Measurements from ENCODE around the gene LYRM1.
"Not testable (repeated sequence)": the region's sequence is repeated elsewhere in the genome, so short reads cannot be mapped to it uniquely, and the experiment has no call there.

Gene LYRM1

DNA sequence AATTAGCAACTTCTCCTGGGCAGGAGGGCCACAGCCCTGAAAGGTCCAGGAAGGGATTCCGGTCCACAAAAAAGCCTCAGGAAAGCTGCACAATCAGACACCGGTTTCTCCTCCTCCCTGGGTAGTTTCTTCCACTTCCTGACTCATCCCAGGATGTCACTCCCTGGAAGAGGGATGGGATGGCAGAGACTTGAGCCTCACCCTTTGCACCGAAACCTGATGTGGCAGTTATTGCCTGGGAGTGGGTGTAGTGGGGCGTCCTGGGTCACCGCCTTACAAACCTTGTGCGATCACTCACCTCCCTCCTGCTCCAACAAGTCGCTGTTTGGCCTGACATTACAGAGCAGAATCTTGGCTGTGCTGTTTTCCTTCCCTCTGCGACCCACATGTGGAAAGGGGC lies 70.8 kb downstream of the LYRM1 start:
- in situ Hi-C loops (cut with HindIII; ENCODE audit: low sequenced_read_pairs): no loop called here

DNA sequence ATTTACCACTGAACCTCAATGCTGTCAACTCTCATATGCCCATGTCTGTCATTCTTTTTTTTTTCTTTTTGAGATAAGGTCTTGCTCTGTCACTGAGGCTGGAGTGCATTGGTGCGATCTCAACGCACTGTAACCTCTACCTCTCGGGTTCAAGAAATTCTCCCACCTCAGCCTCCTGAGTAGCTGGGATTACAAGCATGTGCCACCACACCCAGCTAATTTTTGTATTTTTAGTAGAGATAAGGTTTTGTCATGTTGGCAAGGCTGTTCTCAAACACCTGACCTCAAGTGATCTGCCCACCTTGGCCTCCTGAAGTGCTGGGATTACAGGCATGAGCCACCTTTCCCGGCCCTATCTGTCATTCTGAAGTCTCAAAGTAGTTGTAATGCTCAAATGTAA lies 72.6 kb downstream of the LYRM1 start:
- in situ Hi-C loops (cut with HindIII; ENCODE audit: low sequenced_read_pairs): not testable (repeated sequence)

Data from DLD1 (cell line).